Non-pigmented ciliary epithelial cell (primary cell): ENCODE measurements around the gene DEPP1.
A peak's percentile ranks its signal among the peaks of the same experiment; 100 is the strongest.
"Not testable (repeated sequence)": the region's sequence is repeated elsewhere in the genome, so short reads cannot be mapped to it uniquely, and the experiment has no call there.

Experiments
- DNase-seq: peaks from one replicate; pipeline ENCODE4 v3.0.0-alpha.2; 2010; ENCODE audit warnings: low read depth

Gene DEPP1

DNA sequence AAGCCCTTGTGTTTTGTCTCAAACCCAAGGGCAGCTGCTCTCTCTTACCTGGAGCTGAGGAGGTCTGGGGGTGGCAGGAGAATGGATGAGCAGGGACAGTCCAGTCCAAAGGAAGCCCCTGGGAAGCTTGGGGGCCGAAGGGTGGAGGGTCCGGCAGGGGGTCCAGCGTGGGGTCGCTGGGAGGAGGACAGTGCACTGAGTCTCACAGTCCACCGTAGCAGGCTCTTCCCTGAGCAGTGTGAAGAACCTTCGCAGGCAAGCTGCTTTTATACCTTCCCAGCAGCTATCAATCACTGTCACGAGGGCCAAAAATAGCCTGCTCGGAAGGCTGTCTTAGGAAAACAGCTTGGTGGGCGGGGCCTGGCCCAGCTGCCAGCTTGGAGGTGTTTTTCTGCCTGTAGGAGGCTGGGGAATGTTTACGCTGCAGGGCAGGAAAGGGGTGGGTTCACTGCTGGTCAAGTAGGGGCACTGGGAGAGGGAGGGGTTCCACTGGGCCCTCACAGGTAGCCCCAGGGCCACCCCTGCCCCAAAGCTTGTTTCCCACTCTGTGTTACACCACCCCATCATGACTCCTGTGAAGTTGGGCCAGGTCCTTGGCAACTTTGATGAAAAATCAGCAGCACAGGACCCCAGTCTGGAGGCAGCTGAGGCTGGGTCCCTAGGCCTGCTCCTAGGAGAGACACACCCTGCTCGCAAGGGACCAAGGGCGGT lies at the start of gene DEPP1:
TSS of gene DEPP1 (minus strand) at position 240 of the 711 bp plus-strand sequence. CDS start 779 bp downstream, outside the sequence.
- no peak for DNase-seq

GRCh38 chr10:45023426-45023825 lies 44.8 kb upstream of the DEPP1 start:
- DNase-seq: no peak

- DNase-seq: no peak
Observed at GRCh38 chr10:45015590-45015989, 37.0 kb upstream of the DEPP1 start.

DNA sequence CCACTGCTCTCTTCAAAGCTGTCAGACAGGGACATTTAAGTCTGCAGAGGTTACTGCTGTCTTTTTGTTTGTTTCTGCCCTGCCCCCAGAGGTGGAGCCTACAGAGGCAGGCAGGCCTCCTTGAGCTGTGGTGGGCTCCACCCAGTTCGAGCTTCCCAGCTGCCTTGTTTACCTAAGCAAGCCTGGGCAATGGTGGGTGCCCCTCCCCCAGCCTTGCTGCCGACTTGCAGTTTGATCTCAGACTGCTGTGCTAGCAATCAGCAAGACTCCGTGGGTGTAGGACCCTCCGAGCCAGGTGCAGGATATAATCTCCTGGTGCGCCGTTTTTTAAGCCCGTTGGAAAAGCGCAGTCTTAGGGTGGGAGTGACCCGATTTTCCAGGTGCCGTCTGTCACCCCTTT lies 35.9 kb upstream of the DEPP1 start:
- not testable (repeated sequence) for DNase-seq

DNA sequence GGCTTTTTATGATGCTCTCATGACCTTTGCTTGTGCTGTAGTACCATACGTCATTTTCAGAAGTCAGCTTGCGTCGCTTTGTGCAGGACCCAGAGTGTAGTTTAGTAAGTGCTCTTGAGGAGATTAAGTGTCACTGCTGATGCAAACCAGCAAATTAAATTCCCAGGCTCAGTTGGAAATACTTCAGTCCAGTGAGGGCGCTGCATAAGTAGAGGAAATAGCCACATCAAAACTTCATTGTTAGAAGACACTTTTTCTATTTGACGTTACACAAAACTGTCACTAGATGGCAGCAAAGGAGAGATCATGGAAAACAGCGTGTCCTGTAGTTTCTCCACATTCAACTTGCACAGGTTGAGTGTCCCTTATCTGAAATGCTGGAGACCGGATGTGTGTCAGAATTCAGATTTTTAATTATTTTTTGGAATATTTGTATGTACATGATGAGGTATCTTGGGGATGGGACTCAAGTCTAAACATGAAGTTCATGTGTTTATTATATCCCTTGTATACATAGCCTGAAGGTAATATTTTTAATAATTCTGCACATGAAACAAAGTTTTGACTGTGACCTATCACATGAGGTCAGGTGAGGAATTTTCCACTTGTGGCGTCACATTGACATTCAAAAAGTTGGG lies 30.0 kb upstream of the DEPP1 start:
- DNase-seq: peak; percentile 66

GRCh38 chr10:45006276-45007030 lies 27.8 kb upstream of the DEPP1 start:
- no peak for DNase-seq

GRCh38 chr10:45005284-45005683 lies 26.7 kb upstream of the DEPP1 start:
- no peak for DNase-seq

DNA sequence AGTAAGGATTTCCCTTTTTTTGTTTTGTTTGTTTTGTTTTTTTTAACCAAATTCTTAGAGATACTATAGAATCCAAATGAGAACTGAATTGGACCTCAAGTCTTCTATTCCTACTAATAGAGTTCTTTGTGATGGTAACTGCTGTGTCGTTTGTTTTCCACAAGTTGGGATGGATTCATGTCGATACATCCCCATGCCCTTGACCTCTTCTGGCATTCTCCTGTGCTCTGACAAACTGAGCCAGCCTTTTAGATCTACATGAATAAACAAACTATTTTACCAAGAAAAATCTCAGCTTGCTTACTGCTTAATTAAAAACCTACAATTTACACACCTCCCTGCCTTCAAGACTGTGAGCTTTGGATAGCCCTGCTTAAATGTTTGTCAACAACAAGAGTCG lies 26.1 kb upstream of the DEPP1 start:
- DNase-seq: no peak

GRCh38 chr10:45003432-45004000 lies 24.9 kb upstream of the DEPP1 start:
- no peak for DNase-seq

GRCh38 chr10:45001381-45002148 lies 23.0 kb upstream of the DEPP1 start:
- no peak for DNase-seq

- no peak for DNase-seq
Observed at GRCh38 chr10:45000752-45001380, 22.3 kb upstream of the DEPP1 start, which contains the start of gene ZNF22. Gene ZNF22 (plus strand): TSS chr10:45000923. CDS start chr10:45003369, 2,446 bp downstream.

DNA sequence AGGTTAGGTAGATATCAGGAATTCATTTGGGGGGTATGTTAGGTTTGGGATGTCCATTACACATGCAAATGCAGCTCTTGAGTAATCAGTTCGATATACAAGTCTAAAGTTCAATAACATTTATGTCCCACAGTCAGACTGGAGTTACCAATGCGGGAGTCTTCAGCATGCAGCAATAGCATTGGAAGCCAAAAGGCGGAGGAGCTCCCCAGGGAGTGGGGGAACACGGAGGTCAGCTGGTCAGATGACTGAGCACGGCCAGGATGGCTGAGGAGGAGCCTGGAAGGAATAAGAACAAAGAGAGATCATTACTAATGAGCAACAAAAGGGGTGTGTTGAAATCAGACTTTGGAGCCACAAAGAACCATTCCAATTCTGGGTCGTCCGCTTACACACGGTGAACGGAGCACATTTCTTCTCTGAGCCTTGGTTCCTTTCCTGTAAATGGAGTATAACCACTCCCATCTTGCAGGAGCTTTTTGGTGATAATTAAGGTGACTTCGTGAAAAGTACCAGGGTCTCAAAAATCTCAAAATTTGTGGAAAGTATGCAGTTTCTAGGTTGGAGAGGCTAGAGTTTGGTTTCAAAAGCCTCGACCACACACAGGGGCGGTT lies 21.6 kb upstream of the DEPP1 start:
- DNase-seq: no peak

GRCh38 chr10:44998146-44998631 lies 19.6 kb upstream of the DEPP1 start:
- no peak for DNase-seq

DNA sequence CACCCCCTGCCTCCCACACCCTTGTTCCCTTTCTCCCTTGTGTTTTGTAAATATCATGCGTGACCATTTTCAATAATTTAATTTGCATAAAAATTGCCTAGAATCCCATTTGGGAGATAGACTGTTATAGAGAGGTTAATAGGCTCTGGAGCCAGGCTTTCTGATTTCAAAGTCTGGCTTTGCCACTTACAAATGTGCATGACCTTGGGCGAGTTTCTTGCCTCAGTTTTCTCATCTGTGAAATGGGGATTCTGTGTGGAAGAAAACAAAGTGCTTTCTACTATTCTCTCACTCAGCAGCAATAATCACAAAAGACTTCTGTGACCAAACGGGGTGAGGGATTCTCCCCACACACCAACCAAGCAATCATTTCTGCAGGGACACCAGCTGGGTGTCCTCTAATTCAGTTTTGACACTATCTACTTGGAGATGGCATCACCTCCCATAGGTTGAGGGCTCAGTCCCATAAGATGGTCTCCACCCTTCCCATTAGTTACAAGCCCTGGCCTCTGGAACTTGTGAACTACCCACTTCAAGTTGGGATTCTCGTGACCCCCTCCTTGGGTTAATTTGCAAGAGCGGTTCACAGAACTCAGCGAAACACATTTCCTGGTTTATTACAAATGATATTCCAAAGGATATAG lies 18.6 kb upstream of the DEPP1 start:
- DNase-seq: no peak

DNA sequence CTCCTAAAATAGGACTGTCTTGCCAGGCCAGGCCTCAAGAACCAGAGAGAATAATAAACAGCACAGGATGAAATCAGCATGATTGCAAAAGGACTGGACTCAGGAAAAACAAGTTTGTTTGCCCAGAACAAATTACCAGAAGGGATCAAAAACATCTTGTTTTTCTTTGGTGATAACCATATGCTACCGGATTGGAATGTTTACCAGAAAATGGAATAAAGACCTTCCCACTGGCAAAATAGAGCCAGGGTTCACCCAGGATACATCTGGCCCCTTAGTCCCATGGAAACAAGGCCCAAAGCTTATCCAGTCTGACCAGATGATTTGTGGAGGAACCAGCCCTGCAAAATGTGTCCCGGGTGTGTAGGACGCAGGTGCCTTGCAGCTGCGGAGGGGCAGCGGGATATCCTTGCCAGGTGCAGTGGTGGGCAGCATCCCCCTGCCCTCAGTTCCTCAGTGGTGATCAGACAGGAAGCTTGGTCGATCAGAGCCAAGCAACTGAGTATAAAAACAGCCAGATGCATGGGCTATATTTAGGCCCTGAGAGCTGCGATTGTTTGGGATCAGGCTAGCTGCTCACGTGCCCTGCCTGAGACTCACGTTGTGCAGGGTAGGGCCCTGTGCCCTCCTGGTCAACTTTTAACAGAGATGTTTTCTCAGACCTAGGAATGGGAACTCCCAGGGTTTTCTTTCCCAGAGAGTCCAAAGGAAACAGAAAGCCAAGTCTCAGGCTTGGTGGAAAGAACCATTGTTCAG lies 17.5 kb upstream of the DEPP1 start:
- DNase-seq: no peak

- no peak for DNase-seq
Observed at GRCh38 chr10:44995581-44995913, 16.9 kb upstream of the DEPP1 start.

- DNase-seq: no peak
Observed at GRCh38 chr10:44994752-44995530, 16.3 kb upstream of the DEPP1 start.

GRCh38 chr10:44993922-44994751 lies 15.5 kb upstream of the DEPP1 start:
- DNase-seq: no peak
